Vagina (tissue), 2 donors: ENCODE results near the gene BCAS4.

ENCODE experiments used
- CTCF ChIP-seq, 3 experiments: fragments of 450-650 bp in 2 of 3; fragments of 200-600 bp in 1 of 3; sonication (generic) in 1 of 3; IDR thresholded peaks; one replicate each; pipeline ENCODE4 v1.5.1; 2017 to 2019; ENCODE audit warnings: antibody characterized with exemption in 3 of 3, mild to moderate bottlenecking in 2 of 3, moderate library complexity in 2 of 3
- POLR2A ChIP-seq, 2 donors: fragments of 450-650 bp; IDR thresholded peaks; one replicate each; pipeline ENCODE4 v1.6.1; 2017; ENCODE audit warnings: antibody characterized with exemption in 2 of 2, mild to moderate bottlenecking in 2 of 2, moderate library complexity in 2 of 2

GRCh38 chr20:50784464-50784863 lies 10.4 kb upstream of the BCAS4 start:
- TF ChIP-seq CTCF (IDR thresholded peaks at IDR 0.05) (no peak), POLR2A (IDR thresholded peaks at IDR 0.05) (no peak)
